Small intestine (tissue), 7 donors: ENCODE results near the gene DMRTA2. TPM values are rescaled to one million over a fixed set of nuclear protein-coding genes. Genes with fewer than 3 reads are reported as not detected.

Source experiments
- DNase-seq, 2 donors: peaks; one replicate each; pipeline versions ENCODE4 v3.0.0 to v3.0.0-alpha.2; 2013
- FAIRE-seq: peaks from 2 replicates; lab custom pipeline; 2012; peaks lifted over from hg19 to GRCh38; lab: Jason Lieb, UNC
- H3K27ac ChIP-seq, 3 donors: one replicate each; pipeline ENCODE4 v1.5.1; 2013; ENCODE audit warnings: low read length in 2 of 3, mild to moderate bottlenecking in 2 of 3, control low read depth in 1 of 3, inconsistent platforms in 1 of 3, low read depth in 1 of 3, moderate library complexity in 1 of 3
- H3K27me3 ChIP-seq, 3 donors: one replicate each; pipeline ENCODE4 v1.6.1; 2013; ENCODE audit warnings: low read length in 3 of 3, inconsistent platforms in 1 of 3; ENCODE audit not compliant: control insufficient read depth in 3 of 3, insufficient read depth in 3 of 3
- H3K36me3 ChIP-seq, 3 donors: one replicate each; pipeline ENCODE4 v1.6.1; 2013; ENCODE audit warnings: low read length in 3 of 3, inconsistent platforms in 1 of 3, low read depth in 1 of 3, mild to moderate bottlenecking in 1 of 3, moderate library complexity in 1 of 3; ENCODE audit not compliant: control insufficient read depth in 3 of 3, insufficient read depth in 2 of 3
- H3K4me1 ChIP-seq, 3 donors: one replicate each; pipeline ENCODE4 v1.6.1; 2013; ENCODE audit warnings: low read length in 2 of 3, inconsistent platforms in 1 of 3, low read depth in 1 of 3, mild to moderate bottlenecking in 1 of 3, moderate library complexity in 1 of 3; ENCODE audit not compliant: control insufficient read depth in 3 of 3, insufficient read depth in 2 of 3
- H3K4me3 ChIP-seq, 3 donors: one replicate each; pipeline ENCODE4 v1.5.1; 2013; ENCODE audit warnings: low read length in 3 of 3, control low read depth in 1 of 3, inconsistent platforms in 1 of 3, low read depth in 1 of 3, mild to moderate bottlenecking in 1 of 3, moderate library complexity in 1 of 3
- H3K9me3 ChIP-seq, 2 donors: one replicate each; pipeline ENCODE4 v1.6.1; 2013; ENCODE audit warnings: low read depth in 1 of 2, low read length in 1 of 2; ENCODE audit not compliant: control insufficient read depth in 2 of 2, insufficient read depth in 1 of 2
- WGBS, 3 donors: extraction: QIAGEN DNeasy Blood & Tissue Kit; methylation state at CpG; one replicate each; pipeline ENCODE4 v1.1.7; 2013; 5-methylcytosine and 5-hydroxymethylcytosine counted together
- polyA plus RNA-seq, 4 donors: library from polyadenylated mRNA; stranded (reverse) in 3 of 4; unstranded in 1 of 4; fragments of 200-250 nt in 3 of 4; fragments of 120-200 nt in 1 of 4; gene quantifications; one replicate each; pipeline versions ENCODE4 v1.2.1 to v1.2.3, GENCODE V29; 2013
- donor health status: healthy with polysubstance abuse.
- donor health status: control.
- donor health status: control.
- donor health status: Bipolar disorder and iron deficiency.
- donor health status: healthy.

The DMRTA2 gene
- polyA plus RNA-seq, 4 donors: 0.03 TPM; not detected in 2

DNA sequence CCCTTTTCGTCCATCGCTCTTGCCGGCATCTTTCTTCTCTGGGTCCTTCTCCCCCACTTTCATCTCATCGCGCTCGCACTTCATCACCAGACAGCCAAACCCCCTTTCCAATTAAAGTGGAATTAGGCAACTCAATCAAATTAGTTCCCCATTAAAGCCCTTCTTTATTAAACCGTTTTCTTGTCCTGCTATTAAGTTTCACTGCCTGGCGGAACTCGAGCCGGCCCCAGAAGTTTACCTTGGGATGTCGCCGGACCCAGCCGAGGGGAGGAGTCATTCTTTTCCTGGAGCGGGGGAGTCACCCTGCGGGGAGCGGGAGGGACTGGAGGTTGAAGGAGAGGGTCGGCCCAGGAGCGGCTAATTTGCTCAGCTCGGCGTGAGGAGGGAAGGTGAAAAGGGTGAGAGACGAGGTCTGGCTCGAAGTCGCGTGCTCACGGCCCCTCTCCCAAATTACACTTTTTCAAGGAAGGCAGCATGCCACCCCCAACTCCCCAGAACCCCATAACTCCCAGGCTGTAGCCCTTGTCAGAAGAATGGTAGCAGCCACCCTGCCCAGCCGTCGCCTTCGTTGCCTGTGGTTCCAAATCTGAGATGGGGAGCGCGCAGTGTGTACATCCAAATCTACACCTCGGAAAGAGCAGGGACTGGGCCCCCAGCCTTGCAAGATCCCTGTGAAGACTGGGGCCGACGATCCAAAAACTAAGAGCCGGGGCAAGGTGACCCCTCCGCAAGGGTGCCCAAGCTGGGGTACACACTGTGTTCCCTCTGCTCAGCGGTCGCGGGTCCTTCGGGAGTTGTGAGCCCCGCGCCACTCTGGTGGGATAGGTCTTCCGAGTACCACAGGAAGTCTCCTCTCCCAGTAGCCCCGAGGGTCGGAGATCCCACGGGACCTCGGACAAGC lies 6.4 kb downstream of the DMRTA2 start:
- WGBS, 3 donors: 5 to 13% (median 11%) methylated on average over 46 of the region's 46 CpGs
- no peaks in the 10 kb centered on the region for H3K36me3 ChIP-seq
- no peak for FAIRE-seq
- no peak overlapping the region for H3K27ac ChIP-seq
- no peak for DNase-seq
- peaks cover 0 to 13% of the 10 kb centered on the region in 2 donors for H3K9me3 ChIP-seq
- H3K4me1 ChIP-seq: no peaks in the 10 kb centered on the region
- H3K27me3 ChIP-seq: peaks cover 41 to 87% (median 65%) of the 10 kb centered on the region in 3 donors
- no peak overlapping the region for H3K4me3 ChIP-seq

DNA sequence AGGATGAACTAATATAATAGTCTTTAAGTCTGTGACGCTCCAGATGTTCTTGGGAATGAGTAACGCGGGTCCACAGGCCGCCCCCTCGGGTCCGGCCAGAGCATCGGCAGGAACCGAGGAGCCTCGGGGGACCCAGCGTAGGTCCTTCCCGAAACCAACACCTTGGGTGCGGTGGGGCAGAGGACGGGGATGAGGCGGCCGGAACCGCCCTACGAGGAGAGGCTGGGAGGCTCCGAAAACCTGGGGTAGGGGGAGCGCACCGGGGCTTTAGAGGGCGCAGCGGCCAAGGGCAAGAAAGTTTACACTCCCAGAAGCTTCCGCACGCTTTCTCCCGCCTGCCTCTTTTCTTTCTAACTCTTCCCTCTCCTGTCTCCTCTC lies 7.1 kb downstream of the DMRTA2 start:
- 2 to 12% (median 2%) methylated on average over 23 to 25 of the region's 25 CpGs for WGBS, 3 donors
- FAIRE-seq: no peak
- Histone ChIP-seq H3K4me1 (no peaks in the 10 kb centered on the region), H3K4me3 (no peak overlapping the region), H3K9me3 (peaks cover 0 to 13% of the 10 kb centered on the region in 2 donors), H3K36me3 (no peaks in the 10 kb centered on the region), H3K27ac (no peak overlapping the region), H3K27me3 (peaks cover 34 to 85% (median 59%) of the 10 kb centered on the region in 3 donors)
- DNase-seq: no peak

DNA sequence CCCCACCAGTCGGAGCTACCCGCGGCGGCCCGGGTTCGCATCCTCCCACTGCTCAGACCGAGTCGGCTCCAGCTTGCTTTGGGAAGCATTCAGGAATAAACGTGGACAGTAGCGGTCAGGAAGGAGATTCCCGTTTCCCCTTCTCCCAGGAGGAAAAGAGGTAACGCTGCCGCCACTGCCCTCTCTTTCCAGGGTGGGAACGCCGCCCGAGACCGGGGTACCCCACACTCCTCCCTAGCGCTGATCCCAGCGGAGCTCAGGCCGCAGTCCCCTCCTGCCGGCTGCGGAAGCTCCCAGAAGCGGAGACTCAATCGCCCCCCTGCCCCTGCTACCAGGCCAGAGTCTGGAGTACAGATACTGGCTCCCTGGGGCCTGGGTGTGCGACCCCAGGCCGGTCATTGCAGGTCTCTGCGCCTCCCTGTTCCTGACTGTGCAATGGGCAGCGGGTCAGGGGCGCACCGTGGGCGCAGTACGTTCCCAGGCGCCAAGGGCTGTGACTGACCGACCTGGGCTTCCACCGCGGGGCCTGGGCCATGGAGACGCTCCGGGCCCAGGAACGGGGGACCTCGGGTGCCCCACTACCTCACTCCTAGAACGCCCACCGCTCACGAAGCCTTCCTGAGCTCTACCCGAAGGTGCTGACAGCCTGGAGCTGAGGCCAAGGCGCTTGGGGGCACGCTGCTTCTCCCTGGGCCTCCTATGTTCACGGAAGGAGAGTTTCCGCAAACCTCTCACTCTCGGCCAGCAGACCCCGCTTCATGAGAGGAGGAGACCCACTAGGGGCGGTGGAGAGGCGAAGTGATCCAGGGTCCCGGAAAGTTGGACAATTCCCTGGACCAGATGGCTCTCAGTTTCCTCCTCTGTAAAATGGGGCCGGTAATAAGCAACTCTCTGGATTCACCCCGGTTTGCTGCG lies 7.8 kb downstream of the DMRTA2 start:
- peaks cover 0 to 13% of the 10 kb centered on the region in 2 donors for H3K9me3 ChIP-seq
- DNase-seq: no peak
- H3K27me3 ChIP-seq: peaks cover 29 to 82% (median 53%) of the 10 kb centered on the region in 3 donors
- no peaks in the 10 kb centered on the region for H3K36me3 ChIP-seq
- FAIRE-seq: no peak
- WGBS, 3 donors: 6 to 15% (median 14%) methylated on average over 49 to 56 of the region's 56 CpGs
- no peaks in the 10 kb centered on the region for H3K4me1 ChIP-seq
- no peak overlapping the region for H3K27ac ChIP-seq
- H3K4me3 ChIP-seq: no peak overlapping the region

DNA sequence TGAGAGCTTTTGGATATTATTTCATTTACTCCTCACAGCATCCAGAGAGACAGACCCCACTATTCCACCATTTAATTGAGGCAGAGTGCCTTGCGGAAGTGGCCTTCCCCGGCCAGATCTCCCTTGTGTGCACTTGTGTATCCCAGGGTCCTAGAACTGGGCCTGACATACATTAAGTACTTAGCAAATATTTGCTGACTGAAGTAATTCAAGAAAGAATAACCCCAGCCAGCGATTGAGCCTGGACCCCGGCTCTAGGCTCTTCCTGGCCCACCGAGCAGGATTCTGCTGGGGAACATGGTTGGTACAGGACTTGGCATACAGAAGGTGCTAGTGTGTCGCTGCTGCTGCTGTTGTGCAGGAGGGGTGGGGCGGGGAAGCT lies 8.4 kb downstream of the DMRTA2 start:
- FAIRE-seq (no peak), DNase-seq (no peak)
- 29 to 42% (median 34%) methylated on average over 6 to 7 of the region's 7 CpGs for WGBS, 3 donors
- Histone ChIP-seq H3K27ac (no peak overlapping the region), H3K4me1 (no peaks in the 10 kb centered on the region), H3K9me3 (peaks cover 0 to 16% of the 10 kb centered on the region in 2 donors), H3K4me3 (no peak overlapping the region), H3K27me3 (peaks cover 29 to 75% (median 49%) of the 10 kb centered on the region in 3 donors), H3K36me3 (no peaks in the 10 kb centered on the region)

DNA sequence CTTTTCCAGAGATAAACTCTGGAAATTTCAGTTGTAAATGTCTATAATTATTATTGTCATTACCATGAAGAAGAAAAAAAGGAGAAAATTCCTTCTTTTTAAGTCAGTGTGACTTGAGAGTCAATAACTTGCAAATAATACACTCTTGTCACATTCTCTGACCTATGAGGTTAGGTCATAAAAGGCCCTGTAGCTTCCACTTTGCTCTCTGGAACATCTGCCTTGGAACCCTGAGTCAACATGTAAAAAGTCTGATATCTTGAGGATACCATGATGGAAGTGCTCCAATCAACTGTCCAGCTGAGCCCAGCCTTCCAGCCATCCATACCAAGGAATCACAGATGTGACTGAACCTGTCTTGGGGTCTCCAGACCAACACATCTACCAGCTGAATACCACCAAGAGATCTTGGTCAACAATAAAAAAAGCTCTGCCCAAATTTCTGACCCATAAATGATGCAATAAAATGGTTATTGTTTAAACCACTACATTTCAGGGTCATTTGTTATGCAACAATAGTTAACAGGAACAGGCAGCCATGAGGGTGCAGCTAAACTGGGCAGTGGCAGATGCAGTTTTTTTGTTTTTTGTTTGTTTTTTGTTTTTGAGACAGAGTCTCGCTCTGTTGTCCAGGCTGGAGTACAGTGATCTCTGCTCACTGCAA lies 10.3 kb downstream of the DMRTA2 start:
- no peak overlapping the region for H3K4me3 ChIP-seq
- H3K36me3 ChIP-seq: no peaks in the 10 kb centered on the region
- 95 to 100% (median 98%) methylated on average over 1 of the region's 1 CpG for WGBS, 3 donors
- peaks cover 17 to 59% (median 39%) of the 10 kb centered on the region in 3 donors for H3K27me3 ChIP-seq
- peaks cover 0 to 16% of the 10 kb centered on the region in 2 donors for H3K9me3 ChIP-seq
- FAIRE-seq: no peak
- H3K4me1 ChIP-seq: no peaks in the 10 kb centered on the region
- no peak overlapping the region for H3K27ac ChIP-seq
- DNase-seq: no peak

- H3K36me3 ChIP-seq: no peaks in the 10 kb centered on the region
- H3K27ac ChIP-seq: no peak overlapping the region
- DNase-seq (no peak), FAIRE-seq (no peak)
- H3K4me1 ChIP-seq: no peaks in the 10 kb centered on the region
- 81 to 89% (median 84%) methylated on average over 4 of the region's 4 CpGs for WGBS, 3 donors
- H3K9me3 ChIP-seq: peaks cover 0 to 3% of the 10 kb centered on the region in 2 donors
- peaks cover 0 to 2% (median 0%) of the 10 kb centered on the region in 3 donors for H3K27me3 ChIP-seq
- no peak overlapping the region for H3K4me3 ChIP-seq
These were observed 17.4 kb downstream of the DMRTA2 start for GRCh38 chr1:50405814-50406213.

- H3K9me3 ChIP-seq: no peaks in the 10 kb centered on the region
- DNase-seq (no peak), FAIRE-seq (no peak)
- H3K27me3 ChIP-seq: peaks cover 0 to 3% (median 0%) of the 10 kb centered on the region in 3 donors
- no peaks in the 10 kb centered on the region for H3K36me3 ChIP-seq
- WGBS, 3 donors: 11 to 51% (median 38%) methylated on average over 2 of the region's 2 CpGs
- H3K4me1 ChIP-seq: no peaks in the 10 kb centered on the region
- H3K27ac ChIP-seq: no peak overlapping the region
- no peak overlapping the region for H3K4me3 ChIP-seq
These were observed 29.6 kb downstream of the DMRTA2 start for GRCh38 chr1:50393522-50394120.
